Ovary (tissue), 9 donors: ENCODE data around the gene SLC30A7. TPM values are rescaled to one million over a fixed set of nuclear protein-coding genes. Genes with fewer than 3 reads are reported as not detected.

ENCODE experiments used
- DNase-seq, 5 donors: peaks; one replicate each; pipeline ENCODE4 v3.0.0-alpha.2; 2019 to 2020
- H3K27ac ChIP-seq, 2 donors: fragments of 200-600 bp; one replicate each; pipeline versions ENCODE4 v1.5.1 to v1.8.0; 2019 to 2022
- H3K27me3 ChIP-seq: fragments of 200-600 bp; one replicate; pipeline ENCODE4 v1.8.0; 2022
- H3K36me3 ChIP-seq: fragments of 200-600 bp; sonication (generic); one replicate; pipeline ENCODE4 v1.5.1; 2019
- H3K4me1 ChIP-seq: one replicate; pipeline ENCODE4 v1.8.1; 2013; ENCODE audit warnings: mild to moderate bottlenecking, moderate library complexity; ENCODE audit not compliant: insufficient read depth
- H3K4me3 ChIP-seq: fragments of 200-600 bp; sonication (generic); one replicate; pipeline ENCODE4 v1.5.1; 2017
- H3K9me3 ChIP-seq, 2 donors: fragments of 200-600 bp in 1 of 2; sonication (generic) in 1 of 2; one replicate each; pipeline versions ENCODE4 v1.5.1 to v1.8.1; 2013 to 2019; ENCODE audit warnings: mild to moderate bottlenecking in 1 of 2, moderate library complexity in 1 of 2
- CTCF ChIP-seq, 3 donors: fragments of 450-650 bp in 2 of 3; fragments of 200-600 bp in 1 of 3; IDR thresholded peaks; one replicate each; pipeline versions ENCODE4 v1.5.1 to v1.8.0; 2016 to 2022; ENCODE audit warnings: antibody characterized with exemption in 3 of 3, mild to moderate bottlenecking in 1 of 3
- EP300 ChIP-seq: sonication (generic); formaldehyde crosslinking; IDR thresholded peaks from one replicate; pipeline ENCODE4 v1.6.1; 2017; ENCODE audit warnings: antibody characterized with exemption
- POLR2A ChIP-seq: fragments of 450-650 bp; IDR thresholded peaks from one replicate; pipeline ENCODE4 v1.6.1; 2017; ENCODE audit warnings: antibody characterized with exemption, mild to moderate bottlenecking, moderate library complexity
- WGBS, 3 donors: extraction: QIAGEN DNeasy Blood & Tissue Kit in 1 of 3; methylation state at CpG; one replicate each; pipeline versions ENCODE4 v1.1.5 to v1.1.7; 2013 to 2017; 5-methylcytosine and 5-hydroxymethylcytosine counted together
- intact Hi-C, 4 donors: fragments of 100-400 bp; cut with DNase I; formaldehyde crosslinking; loops; one replicate each; pipeline versions ENCODE4 v1.11.0 to v1.15.1; 2022 to 2023
- polyA plus RNA-seq, 2 donors: library from polyadenylated mRNA; stranded (reverse); fragments of 200-250 nt in 1 of 2; fragments of 350-450 nt in 1 of 2; fragmentation: Illumina TruSeq in 1 of 2; extraction: RNeasy Lipid Tissue Mini Kit (QIAGEN cat#74804) in 1 of 2; gene quantifications; one replicate each; pipeline ENCODE4 v1.2.3, GENCODE V29; 2013 to 2014
- total RNA-seq, 7 donors: library from RNA; depleted of rRNA in 2 of 7; stranded (reverse); fragments of >200 nt in 2 of 7; fragmentation: NEBNext Ultra II Directional in 3 of 7; extraction: Animal tissue kit (Norgen Biotek cat#: 25700) in 3 of 7; gene quantifications; one replicate each; pipeline versions ENCODE4 v1.1.0 to v1.2.4, GENCODE V29; 2016 to 2023
- donor health status: DM: no; HTN: no; CAD: no; lungs with moderate emphysema.
- donor health status: DM: no; HTN: no; CAD: no.
- donor health status: Bipolar disorder and iron deficiency.
- donor health status: DM: yes; HTN: yes; CAD: no.
- donor health status: DM: no; HTN: no; CAD: no.
- donor health status: DM: yes; HTN: yes; CAD: no.

Gene SLC30A7
- total and polyA plus RNA-seq, 9 donors: 4.1 to 25.3 (median 15.4) TPM

GRCh38 chr1:100976936-100977335 lies 81.0 kb downstream of the SLC30A7 start:
- H3K27me3 ChIP-seq: no peaks in the 10 kb centered on the region
- no peak overlapping the region for H3K27ac ChIP-seq
- H3K4me1 ChIP-seq: no peaks in the 10 kb centered on the region
- DNase-seq: no peak
- intact Hi-C loops: no loop called here
- H3K4me3 ChIP-seq: no peak overlapping the region
- H3K36me3 ChIP-seq: no peaks in the 10 kb centered on the region
- WGBS, 3 donors: 68 to 85% (median 77%) methylated on average over 1 of the region's 1 CpG
- TF ChIP-seq EP300: no peak
- TF ChIP-seq POLR2A: no peak
- TF ChIP-seq CTCF (IDR thresholded peaks at IDR 0.05): no peak
- H3K9me3 ChIP-seq: no peaks in the 10 kb centered on the region

GRCh38 chr1:100979631-100980030 lies 83.7 kb downstream of the SLC30A7 start:
- DNase-seq: no peak
- intact Hi-C loops: loop anchor here in 1 of 4 donors (10.0 kb wide), 1 partner anchor 65 kb away; no protein-coding TSS in a partner anchor
- H3K9me3 ChIP-seq: no peaks in the 10 kb centered on the region
- 97 to 100% (median 99%) methylated on average over 2 of the region's 2 CpGs for WGBS, 3 donors
- H3K27me3 ChIP-seq: no peaks in the 10 kb centered on the region
- H3K36me3 ChIP-seq: no peaks in the 10 kb centered on the region
- TF ChIP-seq EP300 (no peak), POLR2A (no peak), CTCF (IDR thresholded peaks at IDR 0.05) (no peak)
- no peaks in the 10 kb centered on the region for H3K4me1 ChIP-seq
- H3K27ac ChIP-seq: no peak overlapping the region
- no peak overlapping the region for H3K4me3 ChIP-seq

GRCh38 chr1:100982793-100983192 lies 86.9 kb downstream of the SLC30A7 start:
- Histone ChIP-seq H3K36me3 (no peaks in the 10 kb centered on the region), H3K9me3 (no peaks in the 10 kb centered on the region), H3K4me1 (no peaks in the 10 kb centered on the region), H3K27me3 (no peaks in the 10 kb centered on the region), H3K27ac (no peak overlapping the region), H3K4me3 (no peak overlapping the region)
- 95 to 96% (median 95%) methylated on average over 4 of the region's 4 CpGs for WGBS, 3 donors
- TF ChIP-seq CTCF (IDR thresholded peaks at IDR 0.05): no peak
- no peak for TF ChIP-seq POLR2A
- no peak for TF ChIP-seq EP300
- intact Hi-C loops: loop anchor here in 1 of 4 donors (10.0 kb wide), 1 partner anchor 68 kb away; no protein-coding TSS in a partner anchor
- no peak for DNase-seq

- Histone ChIP-seq H3K9me3 (no peaks in the 10 kb centered on the region), H3K4me1 (no peaks in the 10 kb centered on the region), H3K27ac (no peak overlapping the region), H3K4me3 (no peak overlapping the region), H3K27me3 (no peaks in the 10 kb centered on the region), H3K36me3 (no peaks in the 10 kb centered on the region)
- TF ChIP-seq EP300: no peak
- TF ChIP-seq CTCF (IDR thresholded peaks at IDR 0.05): no peak
- no peak for TF ChIP-seq POLR2A
- intact Hi-C loops: loop anchor here in 1 of 4 donors (10.0 kb wide), 1 partner anchor 73 kb away; no protein-coding TSS in a partner anchor
- DNase-seq: no peak
- 60 to 71% (median 70%) methylated on average over 3 of the region's 3 CpGs for WGBS, 3 donors
These were observed 92.2 kb downstream of the SLC30A7 start for GRCh38 chr1:100988121-100988520.
